HS-5 (cell line): ENCODE measurements around the gene TSPAN9.

Experiments used
- DNase-seq: peaks from one replicate; pipeline ENCODE4 v3.0.0-alpha.2; 2012; ENCODE audit warnings: low read depth

TSPAN9 gene

GRCh38 chr12:3165078-3165980 lies 88.2 kb downstream of the TSPAN9 start:
- DNase-seq, result no peak

DNA sequence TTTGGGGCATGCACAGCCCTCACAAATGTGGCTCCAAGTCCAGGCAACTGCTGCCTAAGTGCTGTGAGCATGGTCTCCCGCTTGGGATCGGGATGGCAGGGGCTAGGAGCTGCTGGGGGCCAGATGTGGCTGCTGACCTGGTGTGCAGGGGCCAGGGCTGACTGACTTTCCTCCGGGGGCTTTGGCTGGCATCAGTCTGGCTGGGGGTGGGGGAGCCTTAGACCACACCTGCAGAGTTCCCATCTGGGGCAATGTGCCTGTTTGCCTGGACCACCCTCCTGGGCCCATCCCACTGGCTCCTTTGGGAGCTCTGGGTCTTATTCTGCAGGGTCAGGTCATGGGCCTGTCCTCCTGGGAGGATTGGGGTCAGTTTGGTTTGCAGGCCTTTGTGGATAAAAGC lies 90.5 kb downstream of the TSPAN9 start:
- DNase-seq, result no peak

- peak; percentile 89 for DNase-seq
These were observed 91.3 kb downstream of the TSPAN9 start for GRCh38 chr12:3168223-3169221.

DNA sequence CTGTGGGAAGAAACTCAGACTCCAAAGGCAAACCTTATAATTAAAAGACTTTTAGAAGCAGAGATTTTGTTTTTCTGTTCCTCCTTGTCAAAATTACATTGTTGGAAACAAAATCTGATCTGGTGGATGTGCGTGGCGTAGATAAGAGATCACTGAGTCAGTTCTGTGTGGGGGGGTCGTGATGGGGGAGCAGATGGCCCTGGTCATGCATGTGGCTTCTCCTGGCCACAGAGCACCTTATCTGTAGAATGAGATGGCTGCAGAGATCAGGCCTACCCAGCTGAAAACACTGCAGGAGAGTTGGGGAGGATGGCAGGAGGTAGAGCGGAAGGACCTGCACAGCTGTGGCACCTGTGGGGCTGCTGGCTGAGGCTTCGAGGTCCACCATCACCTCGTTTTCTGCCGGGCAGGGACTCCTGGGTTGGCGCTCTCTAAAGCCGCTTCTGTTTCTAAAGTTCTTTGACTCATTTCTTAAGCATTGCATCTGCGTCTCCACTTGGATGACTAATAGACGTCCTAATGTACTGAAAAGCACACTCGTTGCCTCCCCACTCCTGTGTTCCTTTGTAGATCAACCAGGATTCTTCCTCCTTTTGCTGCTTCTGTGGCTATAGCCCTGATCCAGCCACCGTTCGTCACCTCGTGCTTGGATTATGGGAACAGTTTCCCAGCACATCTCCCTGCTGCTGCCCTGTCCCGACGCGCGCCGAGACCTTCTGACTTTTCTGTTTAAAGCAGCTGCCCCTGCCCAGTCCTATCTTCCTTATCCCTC lies 93.4 kb downstream of the TSPAN9 start:
- DNase-seq, result peak; percentile 75

GRCh38 chr12:3171195-3171591 lies 94.0 kb downstream of the TSPAN9 start:
- DNase-seq, result no peak

- no peak for DNase-seq
These were observed 95.2 kb downstream of the TSPAN9 start for GRCh38 chr12:3172124-3173007.

DNA sequence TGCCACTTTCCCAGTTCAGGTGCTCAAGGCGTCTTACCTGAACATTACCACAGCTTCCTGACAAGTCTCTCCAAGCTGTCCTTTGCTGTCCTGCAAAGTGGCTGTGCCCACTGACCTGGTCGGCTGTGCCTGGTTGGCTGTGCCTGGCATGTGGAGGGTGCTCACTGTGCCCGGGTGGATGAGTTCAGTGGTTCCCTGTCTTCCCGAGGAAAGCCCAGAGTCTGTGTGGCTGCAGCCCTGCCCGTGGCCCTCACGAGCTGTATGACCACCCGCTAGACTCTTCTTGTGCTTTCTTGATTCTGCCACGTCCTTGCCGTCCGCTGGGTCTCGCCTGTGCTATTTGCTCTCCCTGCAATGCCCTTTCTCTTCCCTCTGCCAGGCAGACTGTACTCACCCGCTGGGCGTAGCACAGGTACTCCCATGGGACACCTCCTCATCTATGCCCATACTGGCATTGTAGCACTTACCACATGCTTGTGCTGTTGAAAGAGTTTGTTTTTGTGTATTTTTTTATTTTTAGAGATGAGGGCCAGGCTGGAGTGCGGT lies 95.9 kb downstream of the TSPAN9 start:
- no peak for DNase-seq

DNA sequence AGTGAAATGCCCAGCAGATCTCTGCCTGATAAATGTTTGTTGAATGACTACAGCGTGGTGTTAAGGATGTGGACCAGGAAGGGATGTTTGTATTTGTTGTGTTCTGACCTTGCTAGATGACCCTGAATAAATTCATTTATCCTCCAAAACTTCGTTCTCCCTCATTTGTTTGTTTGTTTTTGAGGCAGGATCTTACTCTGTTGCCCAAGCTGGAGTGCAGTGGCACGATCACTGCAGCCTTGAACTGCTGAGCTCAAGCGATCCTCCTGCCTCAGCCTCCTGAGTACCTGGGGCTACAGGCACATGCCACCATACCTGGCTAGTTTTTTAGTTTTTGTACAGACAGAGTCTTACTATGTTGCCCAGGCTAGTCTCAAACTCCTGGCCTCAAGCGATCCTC lies 96.7 kb downstream of the TSPAN9 start:
- DNase-seq, result no peak

- no peak for DNase-seq
These were observed 98.1 kb downstream of the TSPAN9 start for GRCh38 chr12:3175238-3175637.

- DNase-seq, result no peak
These were observed 99.6 kb downstream of the TSPAN9 start for GRCh38 chr12:3176754-3177153.

DNA sequence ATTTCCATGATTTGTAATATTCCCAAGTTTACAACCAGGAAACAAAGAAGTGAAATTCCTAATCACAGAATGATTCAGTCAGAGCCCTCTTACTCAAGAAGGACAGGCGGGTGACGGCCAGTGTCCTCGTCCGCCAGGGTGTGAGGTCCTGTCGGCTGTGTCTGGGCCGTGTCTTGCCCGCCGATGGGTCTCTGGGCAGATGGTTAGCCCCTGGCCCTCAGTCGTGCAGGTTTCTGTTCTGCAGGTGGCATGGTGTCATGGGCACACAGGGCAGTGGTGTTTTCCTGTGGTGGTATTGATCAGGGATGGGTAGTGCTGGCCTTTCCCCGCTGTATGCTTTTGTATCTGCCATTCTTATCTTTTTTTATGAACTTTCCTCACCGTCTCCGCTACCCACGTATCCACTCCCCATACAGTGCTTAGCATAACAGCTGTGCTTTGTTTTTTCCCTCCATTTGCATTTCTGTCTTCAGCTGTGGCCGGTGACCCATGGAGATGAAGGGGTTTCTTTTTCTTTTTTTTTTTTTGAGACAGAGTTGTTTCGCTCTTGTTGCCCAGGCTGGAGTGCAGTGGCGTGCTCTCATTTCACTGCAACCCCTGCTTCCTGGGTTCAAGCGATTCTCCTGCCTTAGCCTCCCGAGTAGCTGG lies 100.7 kb downstream of the TSPAN9 start:
- DNase-seq, result no peak

- no peak for DNase-seq
These were observed 101.6 kb downstream of the TSPAN9 start for GRCh38 chr12:3178671-3179313.

- DNase-seq, result no peak
These were observed 102.6 kb downstream of the TSPAN9 start for GRCh38 chr12:3179731-3180130.

DNA sequence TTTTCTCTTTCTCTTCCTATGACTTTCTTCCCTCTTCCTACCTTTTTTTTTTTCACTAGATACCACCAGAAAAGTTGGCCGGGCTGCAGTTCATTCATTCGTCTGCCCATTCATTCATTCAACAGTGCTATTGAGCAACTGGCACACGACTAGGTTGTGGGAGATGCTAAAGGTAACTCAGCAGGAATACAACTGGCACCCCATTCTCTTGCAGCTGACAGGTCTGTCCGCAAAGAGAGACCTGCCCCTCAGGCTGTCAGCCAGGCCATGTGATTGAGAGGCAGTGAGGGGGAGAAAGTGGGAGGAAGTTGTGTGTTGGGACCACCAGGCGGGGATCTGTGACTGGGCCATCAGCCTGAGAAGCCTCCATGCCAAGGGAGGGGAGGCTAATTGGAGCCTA lies 105.2 kb downstream of the TSPAN9 start:
- DNase-seq, result no peak

- DNase-seq, result no peak
These were observed 107.3 kb downstream of the TSPAN9 start for GRCh38 chr12:3184485-3184884.

- DNase-seq, result no peak
These were observed 108.2 kb downstream of the TSPAN9 start for GRCh38 chr12:3185260-3185870.

DNA sequence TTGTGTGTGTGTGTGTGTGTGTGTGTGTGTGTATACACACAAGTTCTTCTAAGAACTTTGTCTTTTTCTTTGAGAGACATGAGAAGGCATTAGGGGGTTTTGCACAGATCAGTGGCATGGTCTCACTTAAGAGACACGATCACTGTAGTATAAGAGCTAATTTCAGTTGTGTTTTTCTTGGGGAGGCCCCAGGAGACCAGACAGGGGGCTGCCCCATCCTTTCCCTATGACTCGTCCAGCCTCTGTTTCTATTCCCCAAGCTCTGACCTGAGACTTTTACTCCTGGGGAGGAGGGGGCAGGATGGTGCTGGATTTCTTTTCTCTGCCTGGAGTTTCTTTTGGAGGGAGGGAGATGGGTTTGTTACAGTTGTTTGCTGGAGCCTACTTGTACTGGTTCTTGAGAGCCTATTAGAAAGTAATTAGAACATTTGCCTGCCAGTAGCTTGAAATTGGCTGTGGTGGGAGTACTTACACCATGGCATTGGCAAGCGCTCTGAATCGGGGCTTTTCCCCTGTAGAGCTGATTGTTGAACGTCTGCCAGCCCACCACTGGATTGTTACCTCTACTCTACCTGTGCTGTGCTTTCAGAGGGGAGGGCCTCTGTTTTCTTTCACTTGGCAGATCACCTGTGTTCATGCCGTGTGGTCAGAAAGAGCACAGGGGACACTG lies 109.5 kb downstream of the TSPAN9 start:
- DNase-seq, result no peak
